Adrenal gland (tissue), 5 donors: ENCODE measurements around the gene ATG101.

ENCODE experiments used
- CTCF ChIP-seq, 6 experiments: fragments of 450-650 bp in 4 of 6; fragments of 200-600 bp in 2 of 6; sonication (generic) in 1 of 6; IDR thresholded peaks; 1 replicate in 5 of 6; 2 replicates in 1 of 6; pipeline versions ENCODE4 v1.5.1 to v1.8.0; 2016 to 2021; ENCODE audit warnings: antibody characterized with exemption in 6 of 6, mild to moderate bottlenecking in 2 of 6, moderate library complexity in 1 of 6
- POLR2A ChIP-seq, 2 donors: fragments of 450-650 bp; IDR thresholded peaks; one replicate each; pipeline ENCODE4 v1.6.1; 2017; ENCODE audit warnings: antibody characterized with exemption in 2 of 2, mild to moderate bottlenecking in 2 of 2, moderate library complexity in 1 of 2
- donor health status: DM: no; HTN: no; CAD: no.

- no peak for TF ChIP-seq CTCF (IDR thresholded peaks at IDR 0.05)
- no peak for TF ChIP-seq POLR2A (IDR thresholded peaks at IDR 0.05)
These were observed 2.8 kb upstream of the ATG101 start for GRCh38 chr12:52067081-52067374.
